HT-29 (cell line): Measurements from ENCODE around the gene WDR87. TPM values are rescaled to one million over a fixed set of nuclear protein-coding genes. Genes with fewer than 3 reads are reported as not detected.
"Not testable (repeated sequence)": the region's sequence is repeated elsewhere in the genome, so short reads cannot be mapped to it uniquely, and the experiment has no call there.

Experiments
- DNase-seq: peaks from one replicate; pipeline ENCODE4 v3.0.0-alpha.2; 2015; ENCODE audit warnings: low spot score
- total RNA-seq: library from RNA; depleted of rRNA; stranded (reverse); fragments of >200 nt; shearing (Covaris generic); gene quantifications from 2 replicates; pipeline ENCODE4 v1.2.3, GENCODE V29; 2014; rRNA removed

WDR87 gene
- total RNA-seq, 1 experiment from 2014 or later: not detected

- no peak for DNase-seq
These were observed 19.8 kb downstream of the WDR87 start for GRCh38 chr19:37886571-37886970.

- no peak for DNase-seq
These were observed 21.0 kb downstream of the WDR87 start for GRCh38 chr19:37885392-37885791.

GRCh38 chr19:37877147-37877546 lies 29.2 kb downstream of the WDR87 start:
- DNase-seq: no peak

- no peak for DNase-seq
These were observed 30.4 kb downstream of the WDR87 start for GRCh38 chr19:37876032-37876431.

GRCh38 chr19:37874784-37875183 lies 31.6 kb downstream of the WDR87 start:
- no peak for DNase-seq

GRCh38 chr19:37872383-37872782 lies 34.0 kb downstream of the WDR87 start:
- no peak for DNase-seq

GRCh38 chr19:37869766-37870340 lies 36.5 kb downstream of the WDR87 start:
- no peak for DNase-seq

- peak; percentile 28 for DNase-seq
These were observed 38.6 kb downstream of the WDR87 start for GRCh38 chr19:37867831-37868230.

- not testable (repeated sequence) for DNase-seq
These were observed 40.5 kb downstream of the WDR87 start for GRCh38 chr19:37865930-37866329.

- no peak for DNase-seq
These were observed 41.9 kb downstream of the WDR87 start for GRCh38 chr19:37864501-37864900.

GRCh38 chr19:37855098-37855497 lies 51.3 kb downstream of the WDR87 start:
- no peak for DNase-seq

- no peak for DNase-seq
These were observed 60.5 kb downstream of the WDR87 start for GRCh38 chr19:37845932-37846331.

Other genes starting within 250 kb of the WDR87 start
- 0.10 and 0.46 TPM in 2 replicates for gene ZNF607, start 186.8 kb downstream of the WDR87 start, total RNA-seq
- gene ZNF573, start 127.0 kb downstream of the WDR87 start, total RNA-seq: 0.48 and 0.97 TPM in 2 replicates
- gene SIPA1L3, start 614 bp upstream of the WDR87 start, total RNA-seq: 86.4 and 98.5 TPM in 2 replicates